DOHH2 (cell line): ENCODE results near the gene EPAS1.

ENCODE experiments used
- EZH2phosphoT487 ChIP-seq: fragments of 200-600 bp; sonication (generic); IDR thresholded peaks from 2 replicates; pipeline ENCODE4 v1.6.1; 2017; ENCODE audit warnings: borderline replicate concordance, mild to moderate bottlenecking, antibody characterized with exemption, low read length, moderate library complexity, mixed read lengths
- TF ChIP-seq, protein P1 (sequence below): fragments of 200-600 bp; sonication (generic); IDR thresholded peaks from one replicate; pipeline ENCODE4 v1.5.1; 2014; ENCODE audit warnings: antibody characterized with exemption, mild to moderate bottlenecking, low read depth, low read length; ENCODE audit not compliant: poor library complexity, severe bottlenecking

DNA sequence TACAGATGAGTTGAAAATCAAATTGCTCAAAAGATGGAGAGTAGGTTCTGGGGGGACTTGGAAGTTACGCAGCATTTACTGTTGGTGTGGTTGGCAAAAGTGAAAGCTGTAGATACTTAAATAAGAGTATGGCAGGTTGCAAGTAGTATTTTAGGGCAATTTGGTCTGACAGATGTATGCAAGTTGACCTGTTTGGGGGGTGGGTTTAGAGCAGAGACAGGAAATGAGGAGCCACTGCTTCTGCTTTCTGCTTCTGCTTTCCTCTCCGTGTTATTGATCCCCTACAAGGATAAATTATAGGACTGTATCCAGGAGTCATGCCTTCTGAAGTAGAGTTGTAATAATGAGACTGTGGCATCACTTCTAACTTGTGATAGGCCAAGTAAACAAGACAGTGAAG, 71.2 kb downstream of the EPAS1 start:
- TF ChIP-seq, protein P1, sequence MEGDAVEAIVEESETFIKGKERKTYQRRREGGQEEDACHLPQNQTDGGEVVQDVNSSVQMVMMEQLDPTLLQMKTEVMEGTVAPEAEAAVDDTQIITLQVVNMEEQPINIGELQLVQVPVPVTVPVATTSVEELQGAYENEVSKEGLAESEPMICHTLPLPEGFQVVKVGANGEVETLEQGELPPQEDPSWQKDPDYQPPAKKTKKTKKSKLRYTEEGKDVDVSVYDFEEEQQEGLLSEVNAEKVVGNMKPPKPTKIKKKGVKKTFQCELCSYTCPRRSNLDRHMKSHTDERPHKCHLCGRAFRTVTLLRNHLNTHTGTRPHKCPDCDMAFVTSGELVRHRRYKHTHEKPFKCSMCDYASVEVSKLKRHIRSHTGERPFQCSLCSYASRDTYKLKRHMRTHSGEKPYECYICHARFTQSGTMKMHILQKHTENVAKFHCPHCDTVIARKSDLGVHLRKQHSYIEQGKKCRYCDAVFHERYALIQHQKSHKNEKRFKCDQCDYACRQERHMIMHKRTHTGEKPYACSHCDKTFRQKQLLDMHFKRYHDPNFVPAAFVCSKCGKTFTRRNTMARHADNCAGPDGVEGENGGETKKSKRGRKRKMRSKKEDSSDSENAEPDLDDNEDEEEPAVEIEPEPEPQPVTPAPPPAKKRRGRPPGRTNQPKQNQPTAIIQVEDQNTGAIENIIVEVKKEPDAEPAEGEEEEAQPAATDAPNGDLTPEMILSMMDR, result no peak
- no peak for TF ChIP-seq EZH2phosphoT487
